ENCODE data around the gene PTGER4.
"Not testable (repeated sequence)": the region's sequence is repeated elsewhere in the genome, so short reads cannot be mapped to it uniquely, and the experiment has no call there.

Gene PTGER4

GRCh38 chr5:40679913-40680681, at the start of gene PTGER4:
Gene PTGER4 (plus strand): TSS chr5:40679915. CDS start chr5:40680994, 1,079 bp downstream.
- Histone ChIP-seq H3K27ac (ENCODE audit: low read length) (peak within 1 kb of the TSS; percentile 96), H3K4me1 (ENCODE audit: control insufficient read depth in 1 of 2, insufficient read depth in 2 of 2, low read length in 2 of 2) (peaks cover 9 to 19% of the 10 kb centered on the region in 2 donors), H3K4me3 (ENCODE audit: low read depth in 1 of 2, low read length in 2 of 2) (peak within 1 kb of the TSS; percentile 94 to 95), H3K36me3 (ENCODE audit: control insufficient read depth in 1 of 2, insufficient read depth in 2 of 2, low read length in 2 of 2) (no peaks in the 10 kb centered on the region), H3K9me3 (ENCODE audit: control insufficient read depth in 1 of 2, low read length in 2 of 2) (no peaks in the 10 kb centered on the region), H3K27me3 (ENCODE audit: low read depth, low read length) (no peaks in the 10 kb centered on the region)

DNA sequence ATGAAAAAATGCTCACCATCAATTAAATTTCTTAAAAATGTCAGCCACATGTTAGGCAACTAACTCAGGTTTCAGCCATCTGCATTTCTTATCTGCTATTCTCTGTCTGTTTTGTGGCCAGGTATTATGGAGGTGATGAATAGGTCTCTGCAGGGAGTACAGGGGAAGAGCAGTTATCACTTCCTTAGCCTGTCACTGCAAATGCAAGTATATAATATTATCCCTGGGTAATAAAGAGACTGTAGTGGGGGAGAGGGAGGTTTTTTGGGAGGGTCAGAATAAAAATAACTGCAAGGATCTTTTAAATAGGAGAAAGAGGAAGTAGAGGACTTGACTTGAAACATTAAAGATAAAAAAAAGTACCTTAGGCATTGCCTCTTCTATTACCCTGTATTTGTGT, 49.6 kb upstream of the PTGER4 start:
- Histone ChIP-seq H3K4me1 (ENCODE audit: control insufficient read depth in 1 of 2, insufficient read depth in 2 of 2, low read length in 2 of 2) (no peaks in the 10 kb centered on the region), H3K4me3 (ENCODE audit: low read depth in 1 of 2, low read length in 2 of 2) (no peak overlapping the region), H3K9me3 (ENCODE audit: control insufficient read depth in 1 of 2, low read length in 2 of 2) (no peaks in the 10 kb centered on the region), H3K27ac (ENCODE audit: low read length) (no peak overlapping the region), H3K27me3 (ENCODE audit: low read depth, low read length) (no peaks in the 10 kb centered on the region), H3K36me3 (ENCODE audit: control insufficient read depth in 1 of 2, insufficient read depth in 2 of 2, low read length in 2 of 2) (no peaks in the 10 kb centered on the region)

DNA sequence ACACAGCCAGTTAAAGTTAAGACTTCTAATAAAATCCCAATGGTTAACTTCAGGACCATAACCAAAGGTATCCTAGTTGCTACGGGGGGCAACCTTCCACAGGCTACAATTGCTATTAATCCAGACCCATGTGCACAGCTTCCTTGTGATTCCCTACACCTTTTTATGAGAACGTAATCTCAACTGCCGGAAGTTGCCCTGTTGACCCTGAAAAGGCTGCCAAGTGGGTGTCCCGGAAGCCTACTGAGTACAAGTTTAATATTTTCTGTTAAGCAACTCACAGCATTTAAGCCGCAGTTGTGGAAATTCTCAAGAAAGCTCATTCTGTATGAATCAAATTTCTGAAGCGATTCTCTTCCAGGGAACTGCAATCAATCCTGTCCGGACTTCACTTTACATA, 48.5 kb upstream of the PTGER4 start:
- Histone ChIP-seq H3K27me3 (ENCODE audit: low read depth, low read length) (no peaks in the 10 kb centered on the region), H3K36me3 (ENCODE audit: control insufficient read depth in 1 of 2, insufficient read depth in 2 of 2, low read length in 2 of 2) (no peaks in the 10 kb centered on the region), H3K4me1 (ENCODE audit: control insufficient read depth in 1 of 2, insufficient read depth in 2 of 2, low read length in 2 of 2) (no peaks in the 10 kb centered on the region), H3K27ac (ENCODE audit: low read length) (no peak overlapping the region), H3K4me3 (ENCODE audit: low read depth in 1 of 2, low read length in 2 of 2) (no peak overlapping the region), H3K9me3 (ENCODE audit: control insufficient read depth in 1 of 2, low read length in 2 of 2) (no peaks in the 10 kb centered on the region)

GRCh38 chr5:40634154-40634553, 45.6 kb upstream of the PTGER4 start:
- Histone ChIP-seq H3K27ac (ENCODE audit: low read length) (no peak overlapping the region), H3K9me3 (ENCODE audit: control insufficient read depth in 1 of 2, low read length in 2 of 2) (peaks cover 0 to 5% of the 10 kb centered on the region in 2 donors), H3K36me3 (ENCODE audit: control insufficient read depth in 1 of 2, insufficient read depth in 2 of 2, low read length in 2 of 2) (no peaks in the 10 kb centered on the region), H3K27me3 (ENCODE audit: low read depth, low read length) (no peaks in the 10 kb centered on the region), H3K4me3 (ENCODE audit: low read depth in 1 of 2, low read length in 2 of 2) (no peak overlapping the region), H3K4me1 (ENCODE audit: control insufficient read depth in 1 of 2, insufficient read depth in 2 of 2, low read length in 2 of 2) (no peaks in the 10 kb centered on the region)

DNA sequence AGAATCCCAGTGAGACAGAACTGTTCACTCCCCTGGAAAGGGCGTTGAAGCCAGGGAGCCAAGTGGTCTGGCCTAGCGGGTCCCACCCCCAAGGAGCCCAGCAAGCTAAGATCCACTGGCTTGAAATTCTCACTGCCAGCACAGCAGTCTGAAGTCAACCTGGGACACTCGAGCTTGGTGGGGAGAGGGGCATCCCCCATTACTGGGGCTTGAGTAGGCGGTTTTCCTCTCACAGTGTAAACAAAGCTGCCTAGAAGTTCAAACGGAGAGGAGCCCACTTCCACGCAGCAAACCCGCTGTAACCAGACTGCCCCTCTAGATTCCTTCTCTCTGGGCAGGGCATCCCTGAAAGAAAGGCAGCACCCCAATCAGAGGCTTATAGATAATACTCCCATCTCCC, 45.1 kb upstream of the PTGER4 start:
- no peak overlapping the region for H3K4me3 ChIP-seq (ENCODE audit: low read depth in 1 of 2, low read length in 2 of 2)
- no peaks in the 10 kb centered on the region for H3K36me3 ChIP-seq (ENCODE audit: control insufficient read depth in 1 of 2, insufficient read depth in 2 of 2, low read length in 2 of 2)
- H3K9me3 ChIP-seq (ENCODE audit: control insufficient read depth in 1 of 2, low read length in 2 of 2), result peaks cover 0 to 5% of the 10 kb centered on the region in 2 donors
- no peak overlapping the region for H3K27ac ChIP-seq (ENCODE audit: low read length)
- H3K27me3 ChIP-seq (ENCODE audit: low read depth, low read length), result no peaks in the 10 kb centered on the region
- no peaks in the 10 kb centered on the region for H3K4me1 ChIP-seq (ENCODE audit: control insufficient read depth in 1 of 2, insufficient read depth in 2 of 2, low read length in 2 of 2)

- not testable (repeated sequence) for H3K4me1 ChIP-seq (ENCODE audit: control insufficient read depth in 1 of 2, insufficient read depth in 2 of 2, low read length in 2 of 2); H3K4me3 ChIP-seq (ENCODE audit: low read depth in 1 of 2, low read length in 2 of 2); H3K27me3 ChIP-seq (ENCODE audit: low read depth, low read length); H3K36me3 ChIP-seq (ENCODE audit: control insufficient read depth in 1 of 2, insufficient read depth in 2 of 2, low read length in 2 of 2); H3K9me3 ChIP-seq (ENCODE audit: control insufficient read depth in 1 of 2, low read length in 2 of 2); H3K27ac ChIP-seq (ENCODE audit: low read length)
These were observed 40.2 kb upstream of the PTGER4 start for GRCh38 chr5:40639531-40639930.

GRCh38 chr5:40646266-40646665, 33.4 kb upstream of the PTGER4 start:
- Histone ChIP-seq H3K4me1 (ENCODE audit: control insufficient read depth in 1 of 2, insufficient read depth in 2 of 2, low read length in 2 of 2) (peaks cover 0 to 3% of the 10 kb centered on the region in 2 donors), H3K27me3 (ENCODE audit: low read depth, low read length) (no peaks in the 10 kb centered on the region), H3K4me3 (ENCODE audit: low read depth in 1 of 2, low read length in 2 of 2) (no peak overlapping the region), H3K36me3 (ENCODE audit: control insufficient read depth in 1 of 2, insufficient read depth in 2 of 2, low read length in 2 of 2) (no peaks in the 10 kb centered on the region), H3K27ac (ENCODE audit: low read length) (no peak overlapping the region), H3K9me3 (ENCODE audit: control insufficient read depth in 1 of 2, low read length in 2 of 2) (no peaks in the 10 kb centered on the region)

GRCh38 chr5:40648150-40648549, 31.6 kb upstream of the PTGER4 start:
- Histone ChIP-seq H3K27me3 (ENCODE audit: low read depth, low read length) (no peaks in the 10 kb centered on the region), H3K27ac (ENCODE audit: low read length) (no peak overlapping the region), H3K9me3 (ENCODE audit: control insufficient read depth in 1 of 2, low read length in 2 of 2) (no peaks in the 10 kb centered on the region), H3K4me3 (ENCODE audit: low read depth in 1 of 2, low read length in 2 of 2) (no peak overlapping the region), H3K36me3 (ENCODE audit: control insufficient read depth in 1 of 2, insufficient read depth in 2 of 2, low read length in 2 of 2) (no peaks in the 10 kb centered on the region), H3K4me1 (ENCODE audit: control insufficient read depth in 1 of 2, insufficient read depth in 2 of 2, low read length in 2 of 2) (peaks cover 0 to 3% of the 10 kb centered on the region in 2 donors)

DNA sequence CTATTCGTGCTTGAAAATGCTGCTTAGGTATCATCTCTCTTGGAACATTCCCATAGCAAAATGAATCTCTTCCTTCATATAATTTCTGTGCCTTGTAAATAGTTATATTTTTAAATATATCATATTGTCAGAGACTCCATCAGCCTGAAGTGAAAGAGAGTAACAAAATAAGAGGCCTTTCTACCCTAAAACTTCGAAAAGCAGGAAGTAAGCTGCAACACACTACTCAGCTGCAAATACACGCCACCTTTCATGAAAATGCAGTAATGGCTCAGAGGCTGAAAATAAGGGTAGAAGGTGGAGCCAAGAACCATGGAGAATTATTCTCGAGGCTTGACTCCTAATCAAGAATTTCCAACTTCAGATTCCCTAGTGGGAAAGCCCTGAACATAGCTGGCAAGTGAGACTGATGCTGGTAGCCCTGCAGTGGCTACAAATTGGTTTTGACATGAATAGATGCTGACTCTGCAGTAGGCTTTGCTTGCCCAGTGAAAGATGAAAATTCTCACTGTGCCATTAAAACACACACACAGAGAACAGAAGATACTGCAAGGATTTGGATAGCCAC, 30.2 kb upstream of the PTGER4 start:
- H3K27ac ChIP-seq (ENCODE audit: low read length), result no peak overlapping the region
- H3K9me3 ChIP-seq (ENCODE audit: control insufficient read depth in 1 of 2, low read length in 2 of 2), result no peaks in the 10 kb centered on the region
- no peaks in the 10 kb centered on the region for H3K36me3 ChIP-seq (ENCODE audit: control insufficient read depth in 1 of 2, insufficient read depth in 2 of 2, low read length in 2 of 2)
- no peaks in the 10 kb centered on the region for H3K27me3 ChIP-seq (ENCODE audit: low read depth, low read length)
- no peak overlapping the region for H3K4me3 ChIP-seq (ENCODE audit: low read depth in 1 of 2, low read length in 2 of 2)
- peaks cover 0 to 3% of the 10 kb centered on the region in 2 donors for H3K4me1 ChIP-seq (ENCODE audit: control insufficient read depth in 1 of 2, insufficient read depth in 2 of 2, low read length in 2 of 2)

DNA sequence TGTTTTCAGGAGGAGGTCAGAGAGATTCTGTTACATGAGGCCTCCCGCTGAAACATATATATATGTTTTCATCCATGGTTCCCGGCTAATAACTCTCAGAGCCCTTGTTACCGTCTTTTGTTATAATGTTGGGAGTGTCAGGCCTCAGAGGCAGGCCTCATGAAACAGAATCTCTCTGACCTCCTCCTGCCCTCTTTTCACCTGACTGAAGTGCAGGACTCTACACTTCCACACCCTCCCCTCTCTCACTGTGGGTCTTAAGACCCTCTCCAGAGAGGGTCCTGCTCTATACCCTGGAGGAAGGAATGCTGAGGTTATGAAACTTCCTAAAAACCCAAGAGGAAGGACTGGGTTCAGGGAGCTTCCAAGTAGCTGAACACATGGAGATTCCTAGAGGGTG, 28.5 kb upstream of the PTGER4 start:
- H3K4me1 ChIP-seq (ENCODE audit: control insufficient read depth in 1 of 2, insufficient read depth in 2 of 2, low read length in 2 of 2), result peaks cover 0 to 3% of the 10 kb centered on the region in 2 donors
- H3K4me3 ChIP-seq (ENCODE audit: low read depth in 1 of 2, low read length in 2 of 2), result no peak overlapping the region
- H3K27me3 ChIP-seq (ENCODE audit: low read depth, low read length), result no peaks in the 10 kb centered on the region
- H3K9me3 ChIP-seq (ENCODE audit: control insufficient read depth in 1 of 2, low read length in 2 of 2), result no peaks in the 10 kb centered on the region
- H3K36me3 ChIP-seq (ENCODE audit: control insufficient read depth in 1 of 2, insufficient read depth in 2 of 2, low read length in 2 of 2), result no peaks in the 10 kb centered on the region
- H3K27ac ChIP-seq (ENCODE audit: low read length), result no peak overlapping the region

GRCh38 chr5:40652441-40653220, 27.1 kb upstream of the PTGER4 start:
- H3K27ac ChIP-seq (ENCODE audit: low read length), result no peak overlapping the region

More at GRCh38 chr5:40652441-40653220, 27.1 kb upstream of the PTGER4 start:
- no peaks in the 10 kb centered on the region for H3K27me3 ChIP-seq (ENCODE audit: low read depth, low read length)
- H3K4me3 ChIP-seq (ENCODE audit: low read depth in 1 of 2, low read length in 2 of 2), result no peak overlapping the region
- H3K9me3 ChIP-seq (ENCODE audit: control insufficient read depth in 1 of 2, low read length in 2 of 2), result no peaks in the 10 kb centered on the region
- peaks cover 0 to 3% of the 10 kb centered on the region in 2 donors for H3K4me1 ChIP-seq (ENCODE audit: control insufficient read depth in 1 of 2, insufficient read depth in 2 of 2, low read length in 2 of 2)
- H3K36me3 ChIP-seq (ENCODE audit: control insufficient read depth in 1 of 2, insufficient read depth in 2 of 2, low read length in 2 of 2), result no peaks in the 10 kb centered on the region
